Skeletal muscle satellite cell (primary cell): Measurements from ENCODE around the gene SLC13A3.

ENCODE experiments used
- H3K27me3 ChIP-seq: 2 replicates; pipeline ENCODE4 v1.7.0; 2013; ENCODE audit warnings: low read length; ENCODE audit not compliant: control insufficient read depth, insufficient read depth
- H3K36me3 ChIP-seq: 2 replicates; pipeline ENCODE4 v1.7.0; 2013; ENCODE audit warnings: mild to moderate bottlenecking, control low read depth, low read length; ENCODE audit not compliant: insufficient read depth
- H3K4me1 ChIP-seq: 2 replicates; pipeline ENCODE4 v1.7.0; 2013; ENCODE audit warnings: low read length; ENCODE audit not compliant: control insufficient read depth, insufficient read depth
- H3K4me2 ChIP-seq: 2 replicates; pipeline ENCODE4 v1.7.0; 2013; ENCODE audit warnings: mild to moderate bottlenecking, low read length
- H3K4me3 ChIP-seq: 2 replicates; pipeline ENCODE4 v1.7.0; 2013; ENCODE audit warnings: low read length
- H3K9ac ChIP-seq: 2 replicates; pipeline ENCODE4 v1.7.0; 2013; ENCODE audit warnings: mild to moderate bottlenecking, low read depth, low read length, moderate library complexity
- H3K9me3 ChIP-seq: replicated peaks from 2 replicates; pipeline ENCODE4 v1.7.0; 2013; ENCODE audit warnings: mild to moderate bottlenecking, control low read depth, low read length

The SLC13A3 gene

GRCh38 chr20:46626758-46627157 lies 24.5 kb downstream of the SLC13A3 start:
- Histone ChIP-seq H3K4me2 (no peak overlapping the region), H3K36me3 (no peaks in the 10 kb centered on the region), H3K9me3 (no peaks in the 10 kb centered on the region), H3K4me1 (no peaks in the 10 kb centered on the region), H3K9ac (no peak overlapping the region), H3K27me3 (peaks cover 14% of the 10 kb centered on the region), H3K4me3 (no peak overlapping the region)

- Histone ChIP-seq H3K9ac (no peak overlapping the region), H3K27me3 (peaks cover 13% of the 10 kb centered on the region), H3K9me3 (no peaks in the 10 kb centered on the region), H3K36me3 (no peaks in the 10 kb centered on the region), H3K4me2 (no peak overlapping the region), H3K4me3 (no peak overlapping the region), H3K4me1 (no peaks in the 10 kb centered on the region)
Measured at GRCh38 chr20:46625875-46626373, 25.3 kb downstream of the SLC13A3 start.

GRCh38 chr20:46624946-46625345 lies 26.3 kb downstream of the SLC13A3 start:
- H3K4me1 ChIP-seq = no peaks in the 10 kb centered on the region
- no peak overlapping the region for H3K4me2 ChIP-seq
- H3K9ac ChIP-seq = no peak overlapping the region
- H3K27me3 ChIP-seq = peaks cover 10% of the 10 kb centered on the region
- H3K4me3 ChIP-seq = no peak overlapping the region
- H3K9me3 ChIP-seq = no peaks in the 10 kb centered on the region
- H3K36me3 ChIP-seq = no peaks in the 10 kb centered on the region

GRCh38 chr20:46622165-46622564 lies 29.1 kb downstream of the SLC13A3 start:
- Histone ChIP-seq H3K36me3 (no peaks in the 10 kb centered on the region), H3K27me3 (peaks cover 14% of the 10 kb centered on the region), H3K4me1 (no peaks in the 10 kb centered on the region), H3K9me3 (no peaks in the 10 kb centered on the region), H3K4me3 (no peak overlapping the region), H3K4me2 (no peak overlapping the region), H3K9ac (no peak overlapping the region)

GRCh38 chr20:46621492-46621891 lies 29.8 kb downstream of the SLC13A3 start:
- Histone ChIP-seq H3K4me1 (no peaks in the 10 kb centered on the region), H3K27me3 (peaks cover 14% of the 10 kb centered on the region), H3K36me3 (no peaks in the 10 kb centered on the region), H3K9me3 (no peaks in the 10 kb centered on the region), H3K9ac (no peak overlapping the region), H3K4me3 (no peak overlapping the region), H3K4me2 (no peak overlapping the region)

- no peaks in the 10 kb centered on the region for H3K4me1 ChIP-seq
- no peaks in the 10 kb centered on the region for H3K36me3 ChIP-seq
- H3K4me2 ChIP-seq = no peak overlapping the region
- H3K4me3 ChIP-seq = no peak overlapping the region
- H3K9ac ChIP-seq = no peak overlapping the region
- no peaks in the 10 kb centered on the region for H3K9me3 ChIP-seq
- H3K27me3 ChIP-seq = peaks cover 10% of the 10 kb centered on the region
Measured at GRCh38 chr20:46619445-46619844, 31.8 kb downstream of the SLC13A3 start.

GRCh38 chr20:46618316-46619100 lies 32.8 kb downstream of the SLC13A3 start:
- H3K4me3 ChIP-seq = no peak overlapping the region
- H3K9ac ChIP-seq = no peak overlapping the region
- no peak overlapping the region for H3K4me2 ChIP-seq
- H3K4me1 ChIP-seq = no peaks in the 10 kb centered on the region
- H3K9me3 ChIP-seq = no peaks in the 10 kb centered on the region
- no peaks in the 10 kb centered on the region for H3K36me3 ChIP-seq
- peaks cover 10% of the 10 kb centered on the region for H3K27me3 ChIP-seq

- H3K36me3 ChIP-seq = no peaks in the 10 kb centered on the region
- no peaks in the 10 kb centered on the region for H3K9me3 ChIP-seq
- H3K4me1 ChIP-seq = no peaks in the 10 kb centered on the region
- H3K4me3 ChIP-seq = no peak overlapping the region
- H3K4me2 ChIP-seq = no peak overlapping the region
- H3K27me3 ChIP-seq = peaks cover 3% of the 10 kb centered on the region
- H3K9ac ChIP-seq = no peak overlapping the region
Measured at GRCh38 chr20:46614503-46614902, 36.8 kb downstream of the SLC13A3 start.

- Histone ChIP-seq H3K36me3 (no peaks in the 10 kb centered on the region), H3K9ac (no peak overlapping the region), H3K9me3 (no peaks in the 10 kb centered on the region), H3K4me2 (no peak overlapping the region), H3K4me3 (no peak overlapping the region), H3K4me1 (no peaks in the 10 kb centered on the region), H3K27me3 (no peaks in the 10 kb centered on the region)
Measured at GRCh38 chr20:46610145-46610544, 41.1 kb downstream of the SLC13A3 start.

- Histone ChIP-seq H3K4me1 (no peaks in the 10 kb centered on the region), H3K4me2 (no peak overlapping the region), H3K9ac (no peak overlapping the region), H3K4me3 (no peak overlapping the region), H3K9me3 (no peaks in the 10 kb centered on the region), H3K27me3 (no peaks in the 10 kb centered on the region), H3K36me3 (no peaks in the 10 kb centered on the region)
Measured at GRCh38 chr20:46609043-46609442, 42.2 kb downstream of the SLC13A3 start.

- Histone ChIP-seq H3K4me3 (no peak overlapping the region), H3K4me1 (no peaks in the 10 kb centered on the region), H3K27me3 (no peaks in the 10 kb centered on the region), H3K36me3 (no peaks in the 10 kb centered on the region), H3K9ac (no peak overlapping the region), H3K4me2 (no peak overlapping the region), H3K9me3 (no peaks in the 10 kb centered on the region)
Measured at GRCh38 chr20:46607849-46608497, 43.3 kb downstream of the SLC13A3 start.
